ENCODE measurements around the gene DMRT1.

Gene DMRT1

DNA sequence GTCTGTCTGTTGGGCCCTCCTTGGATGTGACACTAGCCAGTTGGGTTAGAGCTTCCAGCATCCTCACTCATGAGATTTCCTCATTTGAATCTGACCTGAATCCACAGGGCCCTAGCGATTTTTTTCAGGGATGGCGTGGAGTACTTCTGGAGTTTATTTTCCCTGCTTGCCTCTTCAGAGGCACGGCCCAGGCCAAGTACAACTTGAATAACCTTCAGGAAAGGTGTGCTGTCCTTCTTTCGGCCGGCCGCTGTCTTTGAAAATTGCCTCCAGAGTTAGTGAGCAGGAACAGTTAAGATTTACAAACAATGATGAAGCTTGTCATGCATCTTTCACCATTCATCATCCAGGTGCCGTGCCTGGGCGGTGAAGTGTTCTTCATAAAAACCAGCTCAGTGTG, 85.5 kb downstream of the DMRT1 start:
- no peak for DNase-seq

DNA sequence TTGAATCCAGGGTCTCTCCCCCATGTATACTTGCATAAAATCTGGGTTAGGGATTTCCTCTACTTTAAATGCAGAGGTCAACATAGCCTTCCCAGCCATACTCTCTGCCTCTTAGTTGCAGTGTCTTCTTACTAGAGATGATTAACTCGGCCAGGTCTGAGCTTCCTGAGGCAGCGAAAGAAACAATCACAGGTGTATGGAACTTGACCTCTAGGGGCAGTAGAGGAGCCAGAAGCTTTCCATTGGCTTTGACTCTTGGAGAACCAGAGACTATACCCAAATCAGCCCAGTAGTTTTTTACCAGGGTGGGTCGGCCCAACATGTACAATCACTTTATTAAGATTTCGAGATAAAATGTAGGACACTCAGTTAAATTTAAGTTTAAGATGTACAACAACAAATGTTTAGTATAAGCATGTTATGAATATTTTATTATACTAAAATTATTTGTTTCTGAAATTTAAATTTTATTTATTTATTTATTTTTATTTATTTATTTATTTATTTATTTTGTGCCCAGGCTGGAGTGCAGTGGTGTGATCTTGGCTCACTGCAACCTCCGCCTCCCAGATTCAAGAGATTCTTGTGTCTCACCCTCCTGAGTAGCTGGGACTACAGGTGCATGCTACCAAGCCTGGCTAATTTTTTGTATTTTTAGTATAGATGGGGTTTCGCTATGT, 87.0 kb downstream of the DMRT1 start:
- no peak for DNase-seq

DNA sequence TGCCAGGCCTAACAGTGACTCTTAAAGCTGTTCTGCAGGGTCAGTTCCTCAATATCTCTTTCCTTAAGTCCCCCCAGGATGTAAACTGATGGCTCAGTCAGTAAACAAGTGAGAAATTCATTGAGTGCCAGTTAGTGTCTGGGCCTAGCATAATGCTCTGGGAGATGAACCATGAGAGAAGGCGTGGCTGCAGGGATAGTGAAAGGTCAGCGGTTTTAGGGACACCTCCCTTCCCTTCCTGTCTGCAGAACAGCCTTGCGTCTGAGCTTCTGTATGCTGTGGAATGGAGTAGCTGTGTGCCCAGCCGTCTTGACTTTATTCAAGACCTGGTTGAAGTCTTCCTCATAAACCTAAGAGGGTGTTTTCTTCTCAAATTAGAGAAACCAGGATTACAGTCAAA, 88.2 kb downstream of the DMRT1 start:
- DNase-seq = no peak

DNA sequence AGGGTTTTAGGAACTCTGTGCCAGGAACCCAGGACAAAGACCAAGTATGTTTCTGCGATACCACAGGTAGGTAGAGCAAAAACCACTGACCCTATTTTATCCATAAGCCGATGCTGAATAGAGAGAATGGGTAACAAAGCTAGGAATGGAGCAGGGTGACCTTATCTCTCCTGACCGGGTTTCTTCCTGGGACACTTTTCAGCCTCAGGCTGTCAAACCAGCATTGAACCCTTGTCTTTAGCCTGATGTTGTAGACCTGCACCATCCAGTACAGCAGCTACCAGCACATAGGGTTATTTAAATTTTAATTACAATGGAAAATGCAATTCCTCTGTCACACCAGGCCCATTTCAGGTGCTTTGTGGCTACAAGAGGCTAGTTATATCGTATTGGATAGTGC, 91.9 kb downstream of the DMRT1 start:
- no peak for DNase-seq

DNA sequence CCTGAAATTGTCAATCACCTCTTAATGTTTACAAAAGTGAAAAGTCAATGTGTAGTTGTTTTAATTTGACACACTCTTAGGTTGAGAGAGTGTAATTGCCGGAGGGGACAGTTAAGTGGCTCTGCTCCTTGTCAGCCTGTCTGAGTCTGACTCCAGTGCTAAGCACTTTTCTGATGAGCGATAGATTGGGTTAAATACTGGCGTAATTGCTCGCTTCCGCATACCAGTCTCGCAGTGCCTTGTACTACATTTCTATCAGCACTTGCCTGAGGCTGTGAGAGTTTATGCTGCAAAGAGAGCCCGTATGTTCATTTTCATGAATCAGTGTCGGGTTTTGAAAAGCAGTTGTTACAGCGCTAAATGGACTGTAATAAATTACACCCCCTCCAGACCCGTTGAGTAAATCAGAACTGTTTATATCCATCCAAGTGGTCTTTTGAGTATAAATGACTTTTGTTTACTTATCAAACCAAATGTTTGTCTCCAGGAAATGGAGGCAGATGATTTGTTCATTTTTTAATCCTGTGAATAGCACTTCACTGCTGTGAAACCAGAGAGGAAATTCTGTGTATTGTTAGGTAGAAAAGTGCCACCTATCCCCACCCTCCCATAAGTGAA, 94.0 kb downstream of the DMRT1 start:
- peak; percentile 18 for DNase-seq

DNA sequence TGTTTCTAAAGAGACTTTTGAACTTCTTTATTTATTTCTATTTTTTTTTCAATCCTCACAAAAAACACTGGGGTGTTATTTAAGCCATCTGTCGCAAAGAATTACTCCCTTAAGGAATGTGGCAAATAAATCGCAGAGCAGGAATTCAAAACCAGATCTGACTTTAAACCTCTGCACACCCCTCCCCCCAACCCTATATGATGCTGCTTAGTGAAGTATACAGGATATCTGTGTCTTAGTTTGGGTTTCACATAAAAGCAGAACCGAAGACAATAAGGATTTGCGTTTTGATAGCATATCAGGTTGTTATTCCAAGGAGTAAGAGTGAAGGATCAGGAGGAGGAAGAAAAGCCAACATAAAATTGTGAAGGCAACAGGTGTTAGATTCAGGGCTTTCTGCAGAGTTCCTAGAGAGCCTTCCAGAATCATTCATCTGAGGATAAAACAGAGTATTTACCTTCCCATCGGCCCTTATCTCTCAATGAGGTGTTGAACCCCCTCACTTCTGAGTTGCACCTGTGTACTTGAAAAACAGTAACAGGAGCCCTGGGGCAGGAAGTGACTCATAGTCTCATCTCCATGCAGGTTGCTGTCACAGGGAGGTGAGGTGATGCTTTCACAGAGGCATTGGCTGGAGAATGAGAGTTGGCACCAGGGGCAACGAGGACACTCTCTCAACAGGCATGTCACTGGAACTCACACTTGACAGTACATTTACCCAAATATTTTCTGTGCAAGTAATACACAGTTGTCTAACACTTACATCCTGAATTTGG, 101.5 kb downstream of the DMRT1 start:
- no peak for DNase-seq

DNA sequence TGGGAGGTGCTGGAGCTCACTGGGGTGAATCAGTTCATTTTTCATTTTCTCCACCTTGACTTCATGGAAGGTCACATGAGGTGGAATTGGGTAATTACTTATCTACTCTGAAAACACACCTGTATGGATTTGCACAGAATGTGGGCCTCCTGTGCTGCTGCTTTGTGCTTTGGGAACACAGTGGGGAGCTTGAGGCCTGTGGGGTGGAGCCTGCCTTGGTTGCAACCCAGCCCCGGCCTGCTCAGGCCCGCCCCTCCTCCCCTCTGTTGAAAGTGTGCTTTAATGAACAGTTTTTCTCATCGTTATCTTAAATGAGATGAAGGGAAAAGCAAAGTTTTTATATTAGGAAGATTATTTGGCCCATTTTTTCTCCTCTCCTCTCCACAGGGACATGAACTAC, 106.5 kb downstream of the DMRT1 start:
- DNase-seq = no peak

DNA sequence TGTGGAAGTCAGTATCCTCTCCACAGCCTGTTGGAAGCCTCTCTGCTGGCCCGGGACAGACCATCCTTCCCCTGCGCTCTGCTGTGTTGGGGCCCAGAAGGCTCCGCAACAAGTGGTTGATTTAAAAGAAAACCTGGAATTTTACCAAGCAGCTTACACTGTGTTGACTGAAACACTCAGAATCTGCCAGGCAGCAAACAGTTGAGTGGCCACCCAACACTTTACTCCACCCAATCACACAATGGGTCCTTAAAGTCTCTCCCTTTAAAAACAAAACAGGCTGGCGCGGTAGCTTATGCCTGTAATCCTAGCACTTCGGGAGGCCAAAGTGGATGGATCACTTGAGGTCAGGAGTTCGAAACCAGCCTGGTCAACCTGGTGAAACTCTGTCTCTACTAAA, 107.0 kb downstream of the DMRT1 start:
- no peak for DNase-seq

DNA sequence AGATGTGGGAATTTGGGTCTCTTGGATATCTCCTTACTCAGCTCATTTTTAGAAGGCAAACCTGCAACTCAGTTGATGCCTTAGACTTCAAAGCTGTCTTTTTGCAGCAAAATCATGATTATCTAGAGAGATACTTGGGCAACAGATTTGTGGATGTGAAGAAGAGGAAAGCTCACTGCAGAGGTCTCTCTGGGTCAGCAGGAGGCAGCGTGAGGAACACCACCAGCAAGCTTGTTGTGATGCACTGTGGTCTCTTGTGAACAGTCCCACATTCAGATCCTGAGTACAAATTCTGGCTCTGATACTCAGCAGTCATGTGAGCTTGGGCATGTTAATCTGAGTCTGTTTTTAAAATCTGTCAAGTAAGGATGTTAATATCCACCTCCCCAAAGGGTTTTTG, 108.6 kb downstream of the DMRT1 start:
- DNase-seq = no peak

DNA sequence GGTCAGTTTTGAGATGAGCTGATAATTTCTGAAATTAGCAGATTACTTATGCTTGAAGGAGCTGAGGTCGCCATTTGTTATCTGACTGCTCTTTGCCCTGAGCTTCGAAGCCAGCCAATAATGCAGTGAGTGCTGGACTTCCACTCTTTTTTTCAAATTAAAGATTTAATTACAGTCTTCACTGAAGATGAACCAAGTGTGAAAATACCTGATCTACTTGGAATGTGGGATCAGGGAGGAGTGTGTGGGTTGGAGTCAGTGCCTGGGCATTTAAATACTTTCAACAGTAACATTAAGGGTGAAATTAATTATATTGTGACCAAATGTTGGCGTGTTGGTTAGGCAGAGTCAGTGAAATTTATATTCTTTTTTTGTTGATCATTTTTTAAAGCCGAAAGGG, 111.0 kb downstream of the DMRT1 start:
- DNase-seq = no peak

DNA sequence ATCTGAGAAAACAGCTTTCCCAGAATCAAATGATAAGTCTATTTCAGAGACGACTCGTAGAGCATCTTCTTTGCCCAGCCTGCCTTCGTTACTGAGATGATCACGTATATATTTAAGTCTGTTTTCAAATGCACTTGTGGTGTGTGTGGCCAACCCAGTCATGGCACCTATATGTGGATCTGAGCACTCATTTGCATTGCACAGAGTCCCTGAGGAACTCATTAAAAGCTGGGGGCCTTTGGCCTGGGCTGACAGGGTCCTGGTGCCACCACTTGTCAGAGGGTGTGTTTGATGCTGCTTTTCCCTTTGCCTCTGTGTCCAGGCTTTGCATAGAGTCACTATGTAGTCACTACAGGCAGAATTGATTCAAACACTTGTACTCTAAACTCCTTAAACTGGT, 117.6 kb downstream of the DMRT1 start:
- no peak for DNase-seq

DNA sequence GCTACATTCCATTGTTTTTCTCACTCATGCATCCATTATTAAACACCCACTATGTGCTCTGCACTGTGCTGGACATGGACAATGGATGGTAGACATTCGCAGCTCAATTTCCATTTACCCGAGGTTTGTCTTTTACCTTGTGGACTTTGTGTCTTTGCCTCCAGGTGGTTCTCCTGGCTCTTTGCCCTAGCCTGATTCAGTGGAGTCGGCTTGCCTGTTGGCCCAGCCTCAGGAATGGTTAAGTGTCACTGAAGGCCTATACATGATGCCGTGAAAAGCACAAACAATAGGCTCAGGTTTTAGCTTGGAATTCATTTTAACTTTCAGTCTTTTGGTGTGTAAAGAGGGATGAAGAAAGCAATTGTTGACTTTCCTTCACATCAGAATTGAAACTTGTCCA, 118.4 kb downstream of the DMRT1 start:
- DNase-seq = no peak

DNA sequence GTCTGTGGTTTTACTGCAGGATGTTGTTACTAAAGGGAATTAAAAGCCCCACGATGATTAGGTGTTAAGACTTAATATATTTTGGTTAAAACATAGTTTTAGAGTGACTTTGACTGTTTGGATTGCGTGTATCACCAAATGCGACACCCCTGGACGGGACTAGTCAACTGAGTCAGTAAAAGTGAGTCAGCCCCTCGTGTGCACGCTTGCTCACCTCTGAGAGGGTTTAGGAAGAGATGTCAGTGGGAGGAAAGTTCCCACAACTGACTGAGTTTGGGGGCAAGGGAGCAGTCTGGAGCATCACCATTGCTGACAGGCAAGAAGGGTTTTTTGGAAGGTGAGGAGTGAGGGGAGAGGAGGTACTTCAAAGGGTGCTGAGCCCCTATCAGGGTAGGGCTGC, 120.5 kb downstream of the DMRT1 start:
- DNase-seq = peak; percentile 25

DNA sequence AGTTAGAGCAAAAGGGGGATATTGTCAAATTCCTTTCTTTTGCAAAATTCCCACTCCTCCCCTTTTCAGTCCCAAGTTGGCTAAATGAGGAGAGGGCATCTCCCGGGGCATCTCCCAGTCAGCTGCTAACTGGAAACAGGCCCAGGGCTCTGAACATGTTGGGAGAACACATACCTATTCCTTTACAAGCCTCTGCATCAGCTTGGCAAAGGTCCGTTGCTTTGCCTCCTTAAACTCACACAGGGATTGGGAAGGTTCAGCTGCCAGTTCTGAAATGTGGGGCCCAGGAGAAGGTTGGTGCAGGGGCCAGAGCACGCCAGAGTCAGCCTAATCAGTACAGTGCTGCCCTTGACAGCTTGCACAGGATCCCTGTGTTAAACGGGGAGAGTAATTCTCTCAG, 124.0 kb downstream of the DMRT1 start:
- DNase-seq = no peak

DNA sequence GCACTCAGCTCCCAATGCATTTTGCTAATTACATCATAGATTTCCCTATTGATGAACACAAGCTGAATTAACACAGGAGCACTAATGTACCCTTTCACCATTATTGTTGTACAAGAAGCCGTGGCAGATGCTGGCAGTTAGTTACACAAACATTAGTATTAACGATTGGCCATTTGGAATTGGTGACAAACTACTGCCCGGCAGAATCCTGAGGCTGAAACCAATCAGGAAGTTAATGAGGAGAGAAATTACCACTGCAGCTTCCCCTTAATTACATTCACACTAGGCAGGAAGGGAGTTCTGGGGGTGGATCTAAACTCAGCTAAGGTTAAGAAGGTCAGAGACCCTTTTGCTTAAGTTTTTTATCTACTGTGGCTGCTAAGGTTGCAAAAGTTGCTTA, 125.4 kb downstream of the DMRT1 start:
- DNase-seq = no peak

DNA sequence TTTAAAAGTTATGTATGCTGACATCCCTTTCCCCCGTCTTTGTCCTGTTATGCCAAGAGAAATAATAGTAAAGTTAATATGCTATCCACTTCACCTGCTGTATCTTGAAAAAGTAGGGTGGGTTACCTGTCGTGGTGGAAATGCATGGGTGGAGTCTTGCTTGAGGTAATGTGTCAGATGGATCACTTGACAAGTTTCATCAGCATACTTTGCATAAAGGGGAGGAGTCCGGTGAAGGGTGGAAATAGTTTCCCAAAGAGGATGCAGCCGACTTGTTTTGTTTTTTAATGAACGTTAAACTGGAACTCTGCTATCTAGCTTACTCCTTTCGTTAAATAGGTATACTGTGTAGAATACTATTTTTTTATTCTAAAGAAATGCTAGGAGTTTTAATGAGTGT, 125.9 kb downstream of the DMRT1 start:
- no peak for DNase-seq

DNA sequence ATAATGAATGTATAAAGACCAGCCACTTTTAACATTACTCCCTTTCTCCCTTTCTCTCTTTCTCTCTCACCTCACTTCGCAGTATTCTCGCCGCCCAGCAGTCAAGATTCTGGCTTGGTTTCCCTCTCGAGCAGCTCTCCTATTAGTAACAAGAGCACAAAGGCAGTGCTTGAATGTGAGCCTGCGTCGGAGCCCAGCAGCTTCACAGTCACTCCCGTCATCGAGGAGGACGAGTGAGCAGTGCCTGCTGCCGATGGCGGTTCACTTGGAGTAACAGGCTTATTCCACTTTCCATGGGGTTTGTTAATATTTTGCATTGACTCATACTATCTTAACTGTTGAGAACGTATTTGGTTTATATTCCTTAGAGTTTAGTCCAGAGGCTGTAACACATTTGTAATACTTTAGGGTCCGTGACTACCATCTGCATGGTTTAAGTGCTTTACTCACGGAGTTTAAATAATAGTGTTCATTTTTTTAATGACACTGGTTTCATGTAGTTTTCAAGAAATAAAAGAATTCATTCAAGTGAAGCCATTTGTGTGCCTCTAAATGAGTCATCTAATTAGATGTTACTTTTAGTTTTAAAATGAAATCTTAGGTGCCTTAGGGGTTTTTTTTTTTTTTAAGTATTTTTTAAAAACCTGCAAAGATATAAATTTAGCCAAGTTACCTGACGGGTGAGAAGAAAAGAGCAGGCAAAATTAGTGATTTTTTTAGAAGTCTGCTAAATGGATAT, 126.6 kb downstream of the DMRT1 start:
- DNase-seq = no peak

DNA sequence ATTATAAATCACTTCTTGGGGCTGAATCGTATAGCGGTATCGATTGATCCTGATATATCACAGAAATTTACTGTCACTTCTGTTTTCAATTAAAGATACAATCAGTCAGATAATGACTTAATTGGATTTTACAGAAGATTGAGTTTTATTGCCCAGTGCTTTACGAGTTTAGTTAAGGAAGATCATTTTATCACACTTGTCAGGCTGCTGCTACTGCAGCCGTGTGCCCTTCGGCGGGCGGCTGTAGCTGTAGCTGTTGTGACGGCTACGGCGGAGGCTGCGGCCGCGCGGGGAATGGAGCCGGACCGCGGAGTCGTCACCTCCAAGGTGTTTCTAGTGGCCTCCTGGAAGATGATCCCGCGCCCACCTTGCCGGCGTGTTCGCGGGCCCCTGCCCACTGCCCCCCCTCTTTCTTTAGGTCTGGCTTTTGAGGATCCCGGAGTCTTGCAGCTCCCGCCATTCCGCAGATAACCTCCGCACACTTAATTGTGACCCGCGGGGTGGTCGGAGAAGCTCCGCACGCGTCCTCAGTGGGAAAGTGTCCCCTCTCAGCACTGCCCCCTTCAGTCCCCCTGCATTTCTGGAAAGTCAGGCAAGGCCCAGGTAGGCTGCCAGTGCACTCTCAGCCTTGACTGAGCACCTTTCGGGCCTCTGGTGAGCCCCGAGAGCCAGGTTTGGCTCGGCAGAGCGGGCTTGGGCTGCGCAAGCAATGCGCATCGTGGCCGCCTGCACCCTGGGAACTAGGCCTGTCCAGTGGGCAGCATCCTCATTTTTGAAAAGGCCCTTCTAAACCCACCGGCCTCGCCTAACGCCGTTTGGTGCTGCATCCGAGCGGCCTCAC, 128.0 kb downstream of the DMRT1 start:
- no peak for DNase-seq

DNA sequence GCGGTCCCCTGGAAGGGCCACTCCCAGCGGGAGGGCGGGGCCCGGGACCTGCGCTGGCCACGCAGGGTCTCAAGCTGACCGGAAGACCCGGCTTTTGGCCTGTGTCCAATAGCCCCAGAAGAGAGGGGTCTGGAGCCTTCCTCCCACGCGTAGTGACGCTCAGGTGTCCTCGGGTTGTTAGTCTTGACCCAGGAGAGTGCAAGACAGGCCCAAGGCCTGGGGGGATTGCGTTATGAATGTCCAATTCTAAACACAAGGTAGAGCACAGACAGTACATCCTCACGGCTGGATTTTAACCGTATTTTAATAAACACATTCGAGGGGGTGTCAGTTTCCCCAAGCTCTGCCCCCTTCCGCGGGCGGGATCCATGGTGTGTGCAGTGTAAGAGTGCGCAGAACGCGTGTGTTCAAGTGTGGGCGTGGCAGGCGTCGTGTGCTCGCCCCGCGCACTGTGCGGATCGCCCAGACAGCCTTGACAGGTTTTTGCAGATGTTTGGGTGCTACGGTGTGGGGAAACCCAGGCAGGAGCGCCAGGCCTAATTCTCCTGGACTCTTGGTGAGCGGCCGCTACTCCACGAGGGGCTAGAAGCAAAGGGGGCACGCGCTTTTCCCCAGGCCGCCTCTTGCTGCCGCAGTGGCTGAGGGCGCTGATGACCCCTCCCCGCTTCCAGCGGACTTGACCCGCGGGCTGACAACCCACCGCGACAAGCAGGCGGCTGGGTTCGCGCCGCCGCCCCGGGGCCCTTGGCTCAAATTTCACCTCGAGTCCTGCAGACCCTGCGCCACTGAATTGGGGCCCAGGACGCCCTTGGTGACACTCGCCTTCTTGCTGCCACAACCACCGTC, 128.9 kb downstream of the DMRT1 start:
- DNase-seq = no peak

DNA sequence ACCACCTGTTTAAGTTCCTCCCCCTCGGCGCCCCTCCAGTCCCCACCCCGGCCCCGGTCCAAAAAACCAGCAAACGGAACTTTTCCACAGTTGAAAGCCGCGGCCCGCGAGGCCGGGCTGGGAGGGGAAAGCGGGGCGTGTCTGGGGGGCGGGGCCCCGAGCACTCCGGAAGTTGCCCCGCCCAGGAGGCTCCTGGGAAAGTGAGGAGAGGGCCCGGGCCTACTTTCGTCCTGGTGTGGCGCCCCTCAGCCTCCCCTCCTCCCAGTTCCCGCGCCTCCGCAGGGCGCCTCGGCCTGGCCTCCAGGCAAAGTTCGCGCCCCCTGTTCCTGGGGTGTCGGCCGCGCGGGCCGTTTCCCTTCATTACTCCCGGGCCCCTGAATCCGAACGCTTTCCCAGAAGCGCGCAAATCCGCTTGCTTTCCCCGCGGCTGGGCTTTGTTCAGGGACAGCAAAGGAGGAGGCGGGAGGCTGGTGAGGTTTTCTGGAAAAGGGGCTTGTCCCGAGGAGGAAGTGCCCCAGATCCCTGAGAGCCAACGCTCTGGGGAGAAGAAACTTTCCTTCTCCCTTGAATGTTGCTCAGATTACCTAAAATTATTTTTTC, 130.5 kb downstream of the DMRT1 start:
- DNase-seq = no peak

Measured in fibroblast of skin of right quadriceps (primary cell).